Measurements from ENCODE around the gene CRPPA. TPM values are rescaled to one million over a fixed set of nuclear protein-coding genes. Genes with fewer than 3 reads are reported as not detected.

Gene CRPPA
- total RNA-seq, 1 donor from 2014 or later = 1.4 TPM

Other genes with a start within 250 kb of the CRPPA start
- gene SOSTDC1, start 44.2 kb upstream of the CRPPA start, total RNA-seq = not detected in 2 replicates
- not detected in 2 replicates for gene LRRC72, start 105.3 kb upstream of the CRPPA start, total RNA-seq
- gene ANKMY2, start 224.2 kb upstream of the CRPPA start, total RNA-seq = 8.7 TPM in 2 replicates
- gene BZW2, start 224.6 kb upstream of the CRPPA start, total RNA-seq = 82.9 and 90.2 TPM in 2 replicates

Measured in activated T-helper 2 cell treated with anti-CD3 and anti-CD28 coated beads, Interferon-gamma antibody, Interleukin-2, Interleukin-4, amounts not matched to agents 10 μg/mL and 5 μg/mL and 100 μg/mL, durations not matched to agents 14 hours and 24 hours and 36 hours (primary cell).